OCI-M1 (cell line): Measurements from ENCODE around the gene TMTC1.
"Not testable (repeated sequence)": the region's sequence is repeated elsewhere in the genome, so short reads cannot be mapped to it uniquely, and the experiment has no call there.

Experiments
- DNase-seq: peaks from one replicate; lab custom pipeline; 2025; lab: John Stamatoyannopoulos, UW

Gene TMTC1

GRCh38 chr12:29566441-29566840, 217.3 kb downstream of the TMTC1 start:
- no peak for DNase-seq

DNA sequence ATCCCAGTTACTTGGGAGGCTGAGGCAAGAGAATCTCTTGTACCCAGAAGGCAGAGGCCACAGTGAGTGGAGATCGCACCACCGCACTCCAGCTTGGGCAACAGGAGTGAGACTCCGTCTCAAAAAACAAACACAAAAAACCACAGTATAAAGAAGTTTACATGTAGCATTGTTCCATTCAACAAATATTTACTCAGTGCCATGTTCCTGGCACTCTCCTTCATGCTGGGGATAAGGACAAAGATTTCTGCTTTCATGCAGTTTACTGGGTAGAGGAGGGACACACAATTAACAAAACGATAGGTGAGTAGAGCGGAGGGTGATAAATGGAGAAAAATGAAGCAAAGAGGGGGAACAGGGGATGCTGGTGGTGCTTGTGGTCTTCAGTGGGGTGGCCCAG, 218.0 kb downstream of the TMTC1 start:
- no peak for DNase-seq

GRCh38 chr12:29564925-29565324, 218.8 kb downstream of the TMTC1 start:
- no peak for DNase-seq

- DNase-seq: peak; percentile 14
Measured at GRCh38 chr12:29563636-29564035, 220.1 kb downstream of the TMTC1 start.

GRCh38 chr12:29563071-29563470, 220.7 kb downstream of the TMTC1 start:
- DNase-seq: no peak

DNA sequence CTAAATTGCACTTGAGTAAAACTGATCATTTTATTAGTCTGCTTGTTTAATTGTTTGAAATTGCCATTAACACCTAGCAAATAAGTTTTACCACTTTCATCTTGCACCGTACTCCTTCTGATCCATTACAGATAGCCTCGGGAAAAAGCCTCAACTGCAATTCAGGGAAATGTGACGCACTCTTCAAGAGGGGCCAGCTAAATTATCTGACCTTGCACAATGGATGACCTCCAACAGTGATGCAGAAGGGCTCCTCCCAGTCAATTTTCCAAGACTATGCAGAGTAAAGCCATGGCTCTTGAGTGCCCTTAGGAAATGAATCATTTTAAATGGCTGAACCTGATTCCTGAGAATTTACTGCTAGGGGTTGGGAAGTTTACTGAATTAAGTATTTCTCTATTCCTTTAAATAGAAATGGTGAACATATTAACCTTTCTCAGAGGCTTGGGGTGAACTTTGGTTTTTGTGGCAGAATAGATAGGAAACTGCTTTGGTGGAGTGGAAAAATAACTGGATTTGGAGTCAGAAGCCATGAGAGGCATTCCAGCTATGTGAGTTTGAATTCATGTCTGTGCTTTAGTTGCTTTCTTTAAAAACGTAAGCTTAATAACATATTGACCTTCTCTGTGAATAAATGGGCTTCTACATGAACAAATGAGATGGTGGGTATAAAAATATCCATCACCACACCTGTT, 221.5 kb downstream of the TMTC1 start:
- no peak for DNase-seq

GRCh38 chr12:29561664-29562071, 222.1 kb downstream of the TMTC1 start:
- no peak for DNase-seq

GRCh38 chr12:29559198-29559597, 224.5 kb downstream of the TMTC1 start:
- DNase-seq: peak; percentile 39

GRCh38 chr12:29556363-29556762, 227.4 kb downstream of the TMTC1 start:
- DNase-seq: no peak

DNA sequence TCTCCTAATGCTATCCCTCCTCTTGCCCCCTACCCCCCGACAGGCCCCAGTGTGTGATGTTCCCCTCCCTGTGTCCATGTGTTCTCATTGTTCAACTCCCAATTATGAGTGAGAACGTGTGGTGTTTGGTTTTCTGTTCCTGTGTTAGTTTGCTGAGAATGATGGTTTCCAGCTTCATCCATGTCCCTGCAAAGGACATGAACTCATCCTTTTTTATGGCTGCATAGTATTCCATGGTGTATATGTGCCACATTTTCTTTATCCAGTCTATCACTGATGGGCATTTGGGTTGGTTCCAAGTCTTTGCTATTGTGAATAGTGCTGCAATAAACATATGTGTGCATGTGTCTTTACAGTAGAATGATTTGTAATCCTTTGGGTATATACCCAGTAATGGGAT, 228.3 kb downstream of the TMTC1 start:
- not testable (repeated sequence) for DNase-seq

GRCh38 chr12:29552994-29553748, 230.6 kb downstream of the TMTC1 start:
- DNase-seq: no peak

DNA sequence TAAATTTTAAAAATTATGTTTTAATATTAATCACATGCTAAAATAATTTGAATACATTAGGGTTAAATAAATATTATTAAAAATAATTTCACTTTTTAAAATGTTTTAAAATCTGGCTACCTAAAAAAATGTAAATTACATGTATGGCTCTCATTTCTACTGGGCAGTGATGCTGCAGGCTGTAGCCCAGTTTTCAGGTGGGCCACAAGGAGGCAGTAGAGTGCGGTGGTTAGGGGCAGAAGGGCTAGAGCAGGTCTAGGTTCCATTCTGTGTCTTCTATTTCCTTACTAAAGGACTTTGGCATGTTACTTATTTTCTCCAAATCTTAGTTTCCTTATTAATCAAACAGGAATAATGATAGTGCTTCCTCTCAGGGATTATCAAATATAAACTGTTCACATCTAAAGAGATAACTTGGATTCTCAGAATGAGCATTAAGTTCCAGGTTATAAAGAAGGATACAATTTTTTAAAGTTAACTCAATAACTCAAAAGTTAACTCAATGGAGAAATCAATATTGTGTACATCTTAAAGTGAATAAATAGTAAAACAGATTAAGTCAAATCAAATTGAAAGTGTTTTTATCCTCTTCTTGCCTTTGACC, 231.3 kb downstream of the TMTC1 start:
- peak; percentile 80 for DNase-seq

- no peak for DNase-seq
Measured at GRCh38 chr12:29551812-29552211, 231.9 kb downstream of the TMTC1 start.

GRCh38 chr12:29547864-29548263, 235.9 kb downstream of the TMTC1 start:
- no peak for DNase-seq

DNA sequence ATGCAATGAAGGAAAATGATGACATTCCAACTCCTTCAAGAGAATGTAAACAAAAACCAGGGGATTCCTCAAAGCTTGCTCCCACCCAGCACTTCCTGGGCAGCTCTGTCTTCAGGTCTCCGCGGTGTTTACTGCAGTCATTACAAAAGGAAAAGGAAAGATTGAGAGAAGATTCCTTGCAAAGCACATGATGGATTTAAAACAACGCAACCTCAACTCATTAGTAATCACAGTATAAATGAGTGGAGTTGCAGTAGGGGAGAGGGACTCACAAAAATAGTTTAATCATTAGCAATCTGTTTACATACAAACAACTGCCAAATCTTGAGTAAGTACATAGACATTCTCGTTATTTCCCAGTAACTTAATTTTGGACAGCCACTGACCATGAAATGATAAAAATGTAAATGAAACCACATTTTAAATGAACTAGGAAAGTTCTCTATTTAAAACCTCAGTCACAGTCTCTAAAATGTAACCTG, 236.6 kb downstream of the TMTC1 start:
- DNase-seq: no peak

DNA sequence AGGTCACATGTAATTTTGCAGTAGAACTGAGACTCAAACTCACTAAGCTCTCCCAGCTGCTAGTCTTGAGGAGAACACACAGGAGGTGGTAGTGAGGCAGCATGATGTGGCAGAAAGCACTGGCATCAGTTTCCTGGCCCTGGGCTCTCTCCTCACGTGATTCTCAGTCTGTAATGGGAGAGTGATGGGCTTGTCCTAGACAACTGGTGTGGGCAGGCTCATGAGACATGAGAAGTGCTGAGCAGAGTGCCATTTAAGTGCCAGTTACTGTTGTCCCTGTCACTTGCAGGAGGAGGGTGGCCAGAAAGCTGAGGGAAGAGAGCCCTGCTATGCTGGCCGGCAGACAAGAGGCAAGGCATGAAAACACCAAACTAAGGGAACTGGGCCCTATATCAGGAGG, 237.7 kb downstream of the TMTC1 start:
- no peak for DNase-seq

- DNase-seq: no peak
Measured at GRCh38 chr12:29545102-29545467, 238.7 kb downstream of the TMTC1 start.

DNA sequence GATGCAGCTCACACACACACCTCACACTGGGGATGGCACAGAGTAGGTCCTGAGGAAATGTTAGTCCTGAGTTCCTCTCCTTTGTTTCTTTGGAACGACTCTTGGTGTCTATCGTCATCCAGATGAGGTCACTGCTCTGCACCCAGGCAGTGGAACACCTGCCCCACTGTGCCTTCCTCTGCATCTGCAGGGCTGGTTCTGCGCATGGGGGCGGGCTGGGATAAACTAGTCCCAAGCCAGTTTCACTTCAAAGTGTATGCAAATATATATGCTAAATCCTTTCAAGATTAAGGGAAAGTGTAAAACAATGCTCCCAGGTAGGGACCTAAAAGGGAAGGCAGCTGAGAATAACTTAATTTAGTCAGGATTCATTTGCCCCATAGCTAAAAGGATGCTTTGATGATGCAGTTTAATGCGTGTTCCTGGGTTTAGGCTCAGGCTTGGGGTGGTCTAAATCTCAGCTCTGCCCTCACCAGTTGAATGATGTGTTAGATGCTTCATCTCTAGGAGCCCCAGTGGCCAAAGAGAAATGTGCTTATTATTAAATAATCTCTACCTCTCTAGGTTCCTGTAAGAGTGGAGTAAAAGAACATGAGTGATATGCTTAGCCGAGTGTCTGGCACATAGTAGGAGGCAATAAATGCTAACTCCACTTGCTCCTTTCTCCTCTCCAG, 239.2 kb downstream of the TMTC1 start:
- no peak for DNase-seq

DNA sequence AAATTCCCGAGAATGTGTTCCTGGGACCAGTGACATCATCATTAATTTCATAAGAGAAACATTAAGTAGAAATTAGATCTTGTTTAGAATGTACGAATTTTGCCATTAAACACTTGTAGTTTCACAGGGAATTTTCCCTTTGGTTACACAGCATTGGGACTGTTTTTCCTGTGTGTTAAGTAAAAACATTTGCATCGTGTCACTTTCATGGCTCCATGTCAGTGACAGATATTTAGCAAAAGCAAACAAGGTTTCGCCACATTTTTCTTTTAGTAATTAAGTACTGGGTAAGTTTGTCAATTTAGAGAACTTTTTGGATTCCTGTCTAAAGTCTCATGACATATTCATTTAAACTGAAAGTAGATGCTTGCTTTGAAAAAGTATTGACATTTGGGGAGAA, 240.7 kb downstream of the TMTC1 start:
- no peak for DNase-seq

GRCh38 chr12:29537298-29537697, 246.4 kb downstream of the TMTC1 start:
- DNase-seq: no peak

- no peak for DNase-seq
Measured at GRCh38 chr12:29534935-29535334, 248.8 kb downstream of the TMTC1 start.

DNA sequence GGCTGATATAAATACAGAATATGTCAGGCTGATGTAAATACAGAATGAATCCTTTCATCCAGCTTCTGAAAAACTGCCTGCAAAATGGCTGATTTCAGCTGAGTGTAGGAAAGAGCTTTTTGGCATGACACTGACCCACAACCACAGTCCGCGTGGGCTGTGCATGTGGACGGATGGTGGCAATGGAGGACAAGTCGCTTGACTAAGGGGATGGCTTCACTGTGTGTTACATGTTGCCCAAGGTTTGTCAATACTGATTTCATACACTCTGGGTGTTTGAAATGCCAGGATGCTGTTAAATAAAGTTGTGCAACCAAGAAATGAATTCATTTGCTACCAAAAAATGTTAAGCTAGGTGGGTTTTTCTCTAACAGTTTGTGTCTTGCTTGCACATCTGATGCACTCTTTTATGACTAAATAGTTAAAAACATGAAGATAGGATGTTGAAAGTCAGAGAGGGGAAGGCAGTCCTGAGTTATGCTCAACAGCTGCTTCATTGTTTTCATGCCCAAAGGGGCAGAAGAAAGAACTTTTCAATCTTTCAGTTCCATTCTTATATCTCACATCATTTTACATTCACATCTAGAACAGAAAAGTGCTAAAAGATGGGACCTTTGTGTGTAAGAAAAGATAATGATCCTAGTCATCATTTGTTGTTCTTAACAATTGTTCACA, 249.8 kb downstream of the TMTC1 start:
- no peak for DNase-seq
